Type B pancreatic cell (in vitro differentiated cells): ENCODE data around the gene GGCT. TPM values are rescaled to one million over a fixed set of nuclear protein-coding genes. Genes with fewer than 3 reads are reported as not detected.
A peak's percentile ranks its signal among the peaks of the same experiment; 100 is the strongest.

Experiments
- DNase-seq: peaks from one replicate; pipeline ENCODE4 v3.0.0; 2021; ENCODE audit warnings: mixed read lengths; ENCODE audit not compliant: unreplicated experiment; ENCODE audit errors: extremely low spot score
- H3K27ac Mint-ChIP-seq: 2 replicates; pipeline ENCODE4 v1.8.0; 2021; ENCODE audit warnings: mild to moderate bottlenecking, mixed read lengths
- H3K27me3 Mint-ChIP-seq: 2 replicates; pipeline ENCODE4 v1.8.0; 2021; ENCODE audit warnings: mixed read lengths
- H3K36me3 Mint-ChIP-seq: 2 replicates; pipeline ENCODE4 v1.8.0; 2021; ENCODE audit warnings: mixed read lengths
- H3K4me1 Mint-ChIP-seq: one replicate; pipeline ENCODE4 v1.8.0; 2021; ENCODE audit warnings: mixed read lengths; ENCODE audit not compliant: unreplicated experiment
- H3K4me3 Mint-ChIP-seq: 2 replicates; pipeline ENCODE4 v1.8.0; 2021; ENCODE audit warnings: mild to moderate bottlenecking, mixed read lengths
- H3K9me3 Mint-ChIP-seq: 2 replicates; pipeline ENCODE4 v1.8.0; 2021; ENCODE audit warnings: mixed read lengths
- long read RNA-seq: library from polyadenylated mRNA; unstranded; transcript quantifications from one replicate; pipeline ENCODE4 v2.0.0, GENCODE V29; 2020
- total RNA-seq: library from RNA; stranded (reverse); gene quantifications from 2 replicates; pipeline ENCODE4 v1.2.1, GENCODE V29; 2021; ENCODE audit warnings: low replicate concordance
- TF ChIP-seq, protein P1 (sequence below): fragments of 200-600 bp; sonication (generic); conservative IDR thresholded peaks from 2 replicates; pipeline ENCODE4 v1.5.0; 2021; ENCODE audit warnings: antibody characterized with exemption, mild to moderate bottlenecking

Gene GGCT, protein sequence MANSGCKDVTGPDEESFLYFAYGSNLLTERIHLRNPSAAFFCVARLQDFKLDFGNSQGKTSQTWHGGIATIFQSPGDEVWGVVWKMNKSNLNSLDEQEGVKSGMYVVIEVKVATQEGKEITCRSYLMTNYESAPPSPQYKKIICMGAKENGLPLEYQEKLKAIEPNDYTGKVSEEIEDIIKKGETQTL
- total RNA-seq, result 72.6 and 105 TPM in 2 replicates
- long read RNA-seq, transcript GGCT-202 (4 exons, 1,173 nt), result major isoform, 295 of 333 reads
- long read RNA-seq, transcript GGCT-207 (3 exons, 1,012 nt), result minor isoform, 28 of 333 reads
- long read RNA-seq, partial matches to known transcripts, result 7 of 333 reads
- long read RNA-seq, other reads (novel, unspliced or antisense), result 2 of 333 reads

DNA sequence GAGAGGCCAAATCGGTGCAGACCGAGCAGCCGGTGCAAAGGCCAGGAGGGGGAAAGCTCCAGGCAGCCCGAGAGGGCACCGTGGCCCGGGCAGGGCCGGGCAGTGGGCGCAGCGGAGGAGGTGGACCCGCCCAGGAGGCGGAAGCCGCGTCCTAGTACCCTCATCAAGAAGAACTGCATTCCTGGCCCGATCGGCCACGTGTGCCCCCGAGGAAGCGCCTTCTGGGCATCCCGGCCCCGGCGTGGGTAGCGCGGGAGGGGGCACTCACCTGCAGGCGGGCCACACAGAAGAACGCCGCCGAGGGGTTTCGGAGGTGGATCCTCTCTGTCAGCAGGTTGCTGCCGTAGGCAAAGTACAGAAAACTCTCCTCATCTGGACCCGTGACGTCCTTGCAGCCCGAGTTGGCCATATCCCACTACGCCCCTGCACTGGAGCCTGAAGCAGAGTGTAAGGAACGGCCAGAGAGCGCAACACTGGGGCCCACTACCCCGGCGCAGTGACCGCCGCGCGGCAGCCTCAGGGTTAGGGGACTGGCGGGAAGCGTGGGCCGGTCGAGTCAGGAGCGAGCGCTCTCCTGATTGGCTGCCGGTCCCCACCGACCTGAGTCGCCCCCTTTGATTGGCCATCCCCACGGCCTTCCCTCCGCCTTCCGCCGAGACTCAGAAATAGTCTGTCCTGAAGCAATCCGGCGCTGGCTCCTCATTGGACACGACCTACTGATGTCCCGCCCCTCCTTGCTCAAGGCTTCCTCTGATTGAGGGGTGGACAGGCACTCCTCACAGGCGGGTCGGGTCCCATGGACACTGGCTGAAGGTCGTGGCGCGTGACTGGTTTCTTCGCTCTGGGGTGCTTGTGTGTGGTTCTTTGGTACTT is at the start of gene GGCT:
TSS of gene GGCT (minus strand) at position 529 of the 873 bp plus-strand sequence. CDS start at position 409, 120 bp downstream.
- Mint-ChIP-seq H3K4me3 (peak within 1 kb of the TSS; percentile 90), H3K9me3 (peaks cover 4% of the 10 kb centered on the region), H3K27ac (peak within 1 kb of the TSS; percentile 95), H3K36me3 (peaks cover 32% of the 10 kb centered on the region), H3K27me3 (no peaks in the 10 kb centered on the region), H3K4me1 (peaks cover 31% of the 10 kb centered on the region)
- TF ChIP-seq, protein P1, sequence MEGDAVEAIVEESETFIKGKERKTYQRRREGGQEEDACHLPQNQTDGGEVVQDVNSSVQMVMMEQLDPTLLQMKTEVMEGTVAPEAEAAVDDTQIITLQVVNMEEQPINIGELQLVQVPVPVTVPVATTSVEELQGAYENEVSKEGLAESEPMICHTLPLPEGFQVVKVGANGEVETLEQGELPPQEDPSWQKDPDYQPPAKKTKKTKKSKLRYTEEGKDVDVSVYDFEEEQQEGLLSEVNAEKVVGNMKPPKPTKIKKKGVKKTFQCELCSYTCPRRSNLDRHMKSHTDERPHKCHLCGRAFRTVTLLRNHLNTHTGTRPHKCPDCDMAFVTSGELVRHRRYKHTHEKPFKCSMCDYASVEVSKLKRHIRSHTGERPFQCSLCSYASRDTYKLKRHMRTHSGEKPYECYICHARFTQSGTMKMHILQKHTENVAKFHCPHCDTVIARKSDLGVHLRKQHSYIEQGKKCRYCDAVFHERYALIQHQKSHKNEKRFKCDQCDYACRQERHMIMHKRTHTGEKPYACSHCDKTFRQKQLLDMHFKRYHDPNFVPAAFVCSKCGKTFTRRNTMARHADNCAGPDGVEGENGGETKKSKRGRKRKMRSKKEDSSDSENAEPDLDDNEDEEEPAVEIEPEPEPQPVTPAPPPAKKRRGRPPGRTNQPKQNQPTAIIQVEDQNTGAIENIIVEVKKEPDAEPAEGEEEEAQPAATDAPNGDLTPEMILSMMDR, result no peak
- DNase-seq, result peak; percentile 96

DNA sequence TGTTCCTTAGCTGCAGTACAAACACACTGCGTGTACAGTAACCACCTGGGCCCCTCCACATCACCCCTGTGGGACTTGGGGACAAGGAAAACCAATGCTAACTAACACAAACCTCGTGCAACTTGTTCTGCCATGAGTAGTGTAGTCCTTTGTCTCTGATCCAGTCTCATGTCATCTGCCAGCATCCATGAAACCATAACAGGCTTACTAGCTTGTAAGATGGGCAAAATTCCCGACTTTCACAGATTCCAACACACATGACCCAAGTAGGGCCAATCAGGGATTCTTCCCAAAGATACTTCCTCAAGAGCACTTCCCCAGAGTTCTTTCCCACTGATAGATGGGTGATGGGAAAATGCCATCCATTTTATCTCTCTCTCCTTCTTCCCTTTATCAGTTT is 48.9 kb upstream of the GGCT start:
- no peak for DNase-seq
- TF ChIP-seq, protein P1, result no peak
- H3K4me1 Mint-ChIP-seq, result peaks cover 25% of the 10 kb centered on the region
- H3K36me3 Mint-ChIP-seq, result peaks cover 9% of the 10 kb centered on the region
- no peak overlapping the region for H3K27ac Mint-ChIP-seq
- H3K9me3 Mint-ChIP-seq, result peaks cover 7% of the 10 kb centered on the region
- peaks cover 2% of the 10 kb centered on the region for H3K27me3 Mint-ChIP-seq
- no peak overlapping the region for H3K4me3 Mint-ChIP-seq

- DNase-seq, result no peak
- peaks cover 7% of the 10 kb centered on the region for H3K9me3 Mint-ChIP-seq
- H3K27ac Mint-ChIP-seq, result no peak overlapping the region
- peaks cover 2% of the 10 kb centered on the region for H3K27me3 Mint-ChIP-seq
- H3K4me3 Mint-ChIP-seq, result no peak overlapping the region
- peaks cover 25% of the 10 kb centered on the region for H3K4me1 Mint-ChIP-seq
- TF ChIP-seq, protein P1, result no peak
- peaks cover 9% of the 10 kb centered on the region for H3K36me3 Mint-ChIP-seq
Observed at GRCh38 chr7:30553141-30553540, 48.5 kb upstream of the GGCT start.

- Mint-ChIP-seq H3K4me3 (no peak overlapping the region), H3K4me1 (peaks cover 25% of the 10 kb centered on the region), H3K27me3 (peaks cover 2% of the 10 kb centered on the region), H3K27ac (no peak overlapping the region), H3K36me3 (peaks cover 9% of the 10 kb centered on the region), H3K9me3 (peaks cover 7% of the 10 kb centered on the region)
- DNase-seq, result no peak
- TF ChIP-seq, protein P1, result no peak
Observed at GRCh38 chr7:30552330-30552729, 47.7 kb upstream of the GGCT start.

DNA sequence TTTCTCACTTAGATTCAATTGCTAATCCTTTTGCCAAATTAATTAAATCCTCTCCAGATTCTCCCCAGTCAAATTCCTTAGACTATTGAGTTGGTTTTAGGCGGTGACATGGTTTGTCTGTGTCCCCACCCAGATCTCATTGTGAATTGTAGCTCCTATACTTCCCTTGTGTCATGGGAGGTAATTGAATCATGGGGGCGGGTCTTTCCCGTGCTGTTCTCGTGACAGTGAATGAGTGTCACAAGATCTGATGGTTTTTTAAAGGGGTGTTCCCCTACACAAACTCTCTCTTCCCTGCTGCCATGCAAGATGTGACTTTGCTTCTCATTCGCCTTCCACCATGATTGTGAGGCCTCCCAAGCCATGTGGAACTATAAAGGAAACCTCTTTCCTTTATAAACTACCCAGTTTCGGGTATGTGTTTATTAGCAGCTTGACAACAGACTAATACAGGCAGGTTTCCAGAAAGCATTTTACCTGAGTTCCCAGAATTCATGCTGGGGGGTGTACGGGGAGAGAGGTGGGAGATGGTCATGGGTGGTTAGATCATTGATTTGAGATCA is 45.4 kb upstream of the GGCT start:
- Mint-ChIP-seq H3K4me3 (peak overlapping the region; percentile 10), H3K27me3 (peaks cover 2% of the 10 kb centered on the region), H3K4me1 (peaks cover 35% of the 10 kb centered on the region), H3K9me3 (peaks cover 7% of the 10 kb centered on the region), H3K36me3 (peaks cover 9% of the 10 kb centered on the region), H3K27ac (peak overlapping the region; percentile 81)
- TF ChIP-seq, protein P1, result no peak
- no peak for DNase-seq
